ENCODE data around the gene ATAD3B. TPM values are rescaled to one million over a fixed set of nuclear protein-coding genes. Genes with fewer than 3 reads are reported as not detected.
"Not testable (repeated sequence)": the region's sequence is repeated elsewhere in the genome, so short reads cannot be mapped to it uniquely, and the experiment has no call there.

Gene ATAD3B
- polyA plus RNA-seq, 3 donors: 2.3 to 23.3 (median 2.3) TPM

- Histone ChIP-seq H3K4me1 (ENCODE audit: control insufficient read depth in 1 of 2, insufficient read depth in 2 of 2, low read length in 2 of 2) (no peaks in the 10 kb centered on the region), H2AFZ (ENCODE audit: insufficient read depth, low read depth, low read length, poor library complexity, severe bottlenecking) (no peak overlapping the region), H3K9ac (ENCODE audit: insufficient read depth, low read length, poor library complexity, severe bottlenecking) (no peak overlapping the region), H3K27ac (ENCODE audit: low read depth in 1 of 2, low read length in 2 of 2) (no peak overlapping the region), H3K9me3 (replicated peaks in 1 of 2; ENCODE audit: control insufficient read depth in 1 of 2, insufficient read depth in 1 of 2, low read length in 2 of 2) (no peaks in the 10 kb centered on the region), H4K20me1 (ENCODE audit: insufficient read depth, low read length) (no peaks in the 10 kb centered on the region), H3K79me2 (ENCODE audit: insufficient read depth, low read length) (no peaks in the 10 kb centered on the region), H3K27me3 (ENCODE audit: control insufficient read depth in 2 of 2, insufficient read depth in 2 of 2, low read length in 2 of 2) (peaks cover 0 to 1% of the 10 kb centered on the region in 2 donors), H3K4me2 (replicated peaks; ENCODE audit: extremely low read depth, low read length, poor library complexity, severe bottlenecking) (no peak overlapping the region), H3K4me3 (replicated peaks in 1 of 3; ENCODE audit: low read depth in 2 of 3, low read length in 3 of 3) (no peak overlapping the region), H3K36me3 (replicated peaks in 1 of 2; ENCODE audit: control insufficient read depth in 1 of 2, insufficient read depth in 2 of 2, low read length in 2 of 2) (no peaks in the 10 kb centered on the region)
- WGBS (ENCODE audit: insufficient coverage): 89% methylated on average over 17 of the region's 30 CpGs
- Mint-ChIP-seq H3K4me1 (no peaks in the 10 kb centered on the region), H3K9me3 (no peaks in the 10 kb centered on the region), H3K4me3 (no peak overlapping the region), H3K27ac (no peak overlapping the region), H3K36me3 (no peaks in the 10 kb centered on the region), H3K27me3 (ENCODE audit: low read depth in 3 of 3) (peaks cover 0 to 24% (median 9%) of the 10 kb centered on the region in 3 donors)
- intact Hi-C loops (cut with micrococcal nuclease): no loop called here
- DNase-seq: no peak
- no peak for TF ChIP-seq CTCF (IDR thresholded peaks at IDR 0.05)
Observed at GRCh38 chr1:1455366-1455884, 16.1 kb upstream of the ATAD3B start.

GRCh38 chr1:1455934-1456333, 15.6 kb upstream of the ATAD3B start:
- H3K27ac Mint-ChIP-seq; H3K79me2 ChIP-seq (ENCODE audit: insufficient read depth, low read length); H3K4me3 ChIP-seq (replicated peaks in 1 of 3; ENCODE audit: low read depth in 2 of 3, low read length in 3 of 3); H4K20me1 ChIP-seq (ENCODE audit: insufficient read depth, low read length); H3K4me2 ChIP-seq (replicated peaks; ENCODE audit: extremely low read depth, low read length, poor library complexity, severe bottlenecking); H3K27me3 ChIP-seq (ENCODE audit: control insufficient read depth in 2 of 2, insufficient read depth in 2 of 2, low read length in 2 of 2); H3K9me3 Mint-ChIP-seq; H3K4me1 Mint-ChIP-seq; DNase-seq; H2AFZ ChIP-seq (ENCODE audit: insufficient read depth, low read depth, low read length, poor library complexity, severe bottlenecking); H3K4me1 ChIP-seq (ENCODE audit: control insufficient read depth in 1 of 2, insufficient read depth in 2 of 2, low read length in 2 of 2); H3K9me3 ChIP-seq (replicated peaks in 1 of 2; ENCODE audit: control insufficient read depth in 1 of 2, insufficient read depth in 1 of 2, low read length in 2 of 2); intact Hi-C loops (cut with micrococcal nuclease); H3K27ac ChIP-seq (ENCODE audit: low read depth in 1 of 2, low read length in 2 of 2); H3K36me3 ChIP-seq (replicated peaks in 1 of 2; ENCODE audit: control insufficient read depth in 1 of 2, insufficient read depth in 2 of 2, low read length in 2 of 2); H3K36me3 Mint-ChIP-seq; H3K9ac ChIP-seq (ENCODE audit: insufficient read depth, low read length, poor library complexity, severe bottlenecking); H3K4me3 Mint-ChIP-seq: not testable (repeated sequence)
- H3K27me3 Mint-ChIP-seq (ENCODE audit: low read depth in 3 of 3): peaks cover 2 to 27% (median 11%) of the 10 kb centered on the region in 3 donors
- WGBS (ENCODE audit: insufficient coverage): no CpG with 5 or more reads among the region's 15 CpGs

- H3K27ac ChIP-seq (ENCODE audit: low read depth in 1 of 2, low read length in 2 of 2); H3K36me3 ChIP-seq (replicated peaks in 1 of 2; ENCODE audit: control insufficient read depth in 1 of 2, insufficient read depth in 2 of 2, low read length in 2 of 2); H2AFZ ChIP-seq (ENCODE audit: insufficient read depth, low read depth, low read length, poor library complexity, severe bottlenecking); H3K4me3 ChIP-seq (replicated peaks in 1 of 3; ENCODE audit: low read depth in 2 of 3, low read length in 3 of 3); H3K4me2 ChIP-seq (replicated peaks; ENCODE audit: extremely low read depth, low read length, poor library complexity, severe bottlenecking); H3K9ac ChIP-seq (ENCODE audit: insufficient read depth, low read length, poor library complexity, severe bottlenecking); H3K4me1 ChIP-seq (ENCODE audit: control insufficient read depth in 1 of 2, insufficient read depth in 2 of 2, low read length in 2 of 2); H3K36me3 Mint-ChIP-seq; H3K9me3 ChIP-seq (replicated peaks in 1 of 2; ENCODE audit: control insufficient read depth in 1 of 2, insufficient read depth in 1 of 2, low read length in 2 of 2); H3K9me3 Mint-ChIP-seq; H3K4me1 Mint-ChIP-seq; H3K27me3 ChIP-seq (ENCODE audit: control insufficient read depth in 2 of 2, insufficient read depth in 2 of 2, low read length in 2 of 2); DNase-seq; H3K4me3 Mint-ChIP-seq; H3K79me2 ChIP-seq (ENCODE audit: insufficient read depth, low read length); H3K27ac Mint-ChIP-seq; H4K20me1 ChIP-seq (ENCODE audit: insufficient read depth, low read length); intact Hi-C loops (cut with micrococcal nuclease): not testable (repeated sequence)
- peaks cover 6 to 30% (median 12%) of the 10 kb centered on the region in 3 donors for H3K27me3 Mint-ChIP-seq (ENCODE audit: low read depth in 3 of 3)
- WGBS (ENCODE audit: insufficient coverage): 85% methylated on average over 15 of the region's 22 CpGs
Observed at GRCh38 chr1:1456683-1457255, 14.8 kb upstream of the ATAD3B start.

GRCh38 chr1:1459156-1459555, 12.4 kb upstream of the ATAD3B start:
- H3K9me3 Mint-ChIP-seq; H3K4me3 Mint-ChIP-seq; H3K4me3 ChIP-seq (replicated peaks in 1 of 3; ENCODE audit: low read depth in 2 of 3, low read length in 3 of 3); H3K4me1 ChIP-seq (ENCODE audit: control insufficient read depth in 1 of 2, insufficient read depth in 2 of 2, low read length in 2 of 2); DNase-seq; H3K9ac ChIP-seq (ENCODE audit: insufficient read depth, low read length, poor library complexity, severe bottlenecking); H3K36me3 Mint-ChIP-seq; H3K4me2 ChIP-seq (replicated peaks; ENCODE audit: extremely low read depth, low read length, poor library complexity, severe bottlenecking); H3K4me1 Mint-ChIP-seq; H3K36me3 ChIP-seq (replicated peaks in 1 of 2; ENCODE audit: control insufficient read depth in 1 of 2, insufficient read depth in 2 of 2, low read length in 2 of 2); H3K27ac ChIP-seq (ENCODE audit: low read depth in 1 of 2, low read length in 2 of 2); H3K9me3 ChIP-seq (replicated peaks in 1 of 2; ENCODE audit: control insufficient read depth in 1 of 2, insufficient read depth in 1 of 2, low read length in 2 of 2); H3K27ac Mint-ChIP-seq; intact Hi-C loops (cut with micrococcal nuclease); H3K27me3 ChIP-seq (ENCODE audit: control insufficient read depth in 2 of 2, insufficient read depth in 2 of 2, low read length in 2 of 2); H2AFZ ChIP-seq (ENCODE audit: insufficient read depth, low read depth, low read length, poor library complexity, severe bottlenecking); H3K79me2 ChIP-seq (ENCODE audit: insufficient read depth, low read length); H4K20me1 ChIP-seq (ENCODE audit: insufficient read depth, low read length): not testable (repeated sequence)
- WGBS (ENCODE audit: insufficient coverage): 100% methylated on average over 7 of the region's 19 CpGs
- peaks cover 6 to 32% (median 14%) of the 10 kb centered on the region in 3 donors for H3K27me3 Mint-ChIP-seq (ENCODE audit: low read depth in 3 of 3)

Measured in CD14-positive monocyte (primary cell).